SU-DHL-6 (cell line): ENCODE results near the gene HACD3.

Source experiments
- CTCF ChIP-seq: fragments of 200-600 bp; sonication (generic); IDR thresholded peaks from one replicate; pipeline ENCODE4 v1.5.1; 2017; ENCODE audit warnings: antibody characterized with exemption, mild to moderate bottlenecking, low read length, moderate library complexity; ENCODE audit not compliant: insufficient read depth, poor library complexity, severe bottlenecking
- EZH2phosphoT487 ChIP-seq: fragments of 200-600 bp; sonication (generic), shearing (Covaris generic); conservative IDR thresholded peaks from 2 replicates; pipeline ENCODE4 v1.6.1; 2018; ENCODE audit warnings: mild to moderate bottlenecking, antibody characterized with exemption, low read length, moderate library complexity, mixed read lengths

GRCh38 chr15:65551183-65551582 is 20.9 kb downstream of the HACD3 start:
- no peak for TF ChIP-seq EZH2phosphoT487
- no peak for TF ChIP-seq CTCF
